Ovary (tissue), 3 donors: Measurements from ENCODE around the gene PHB1.

Experiments used
- EP300 ChIP-seq: sonication (generic); formaldehyde crosslinking; IDR thresholded peaks from one replicate; pipeline ENCODE4 v1.6.1; 2017; ENCODE audit warnings: antibody characterized with exemption
- POLR2A ChIP-seq: fragments of 450-650 bp; IDR thresholded peaks from one replicate; pipeline ENCODE4 v1.6.1; 2017; ENCODE audit warnings: antibody characterized with exemption, mild to moderate bottlenecking, moderate library complexity
- TF ChIP-seq, protein P1 (sequence below), 3 donors: fragments of 450-650 bp in 2 of 3; fragments of 200-600 bp in 1 of 3; IDR thresholded peaks; one replicate each; pipeline versions ENCODE4 v1.5.1 to v1.8.0; 2016 to 2022; ENCODE audit warnings: antibody characterized with exemption in 3 of 3, mild to moderate bottlenecking in 1 of 3
- donor health status: DM: no; HTN: no; CAD: no.

DNA sequence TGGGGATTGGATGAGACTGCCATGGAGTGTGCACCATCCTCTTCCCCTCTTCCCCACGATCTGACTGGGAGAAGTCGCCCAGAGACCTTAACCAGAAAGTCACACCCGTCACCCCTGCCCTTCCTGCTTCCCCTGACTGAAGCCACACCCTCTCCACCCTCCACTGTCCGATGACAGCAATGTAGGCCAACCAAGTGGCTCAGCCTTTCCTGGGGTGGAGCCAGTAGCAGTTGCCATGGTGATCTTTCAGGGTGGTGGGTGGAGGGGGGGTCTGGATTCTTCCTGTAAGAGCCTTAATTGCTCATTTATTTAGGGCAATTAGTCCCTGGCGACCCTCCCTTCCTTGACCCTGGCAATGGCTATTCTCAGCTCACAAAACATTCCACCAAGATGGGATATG lies 37.5 kb upstream of the PHB1 start:
- TF ChIP-seq, protein P1, sequence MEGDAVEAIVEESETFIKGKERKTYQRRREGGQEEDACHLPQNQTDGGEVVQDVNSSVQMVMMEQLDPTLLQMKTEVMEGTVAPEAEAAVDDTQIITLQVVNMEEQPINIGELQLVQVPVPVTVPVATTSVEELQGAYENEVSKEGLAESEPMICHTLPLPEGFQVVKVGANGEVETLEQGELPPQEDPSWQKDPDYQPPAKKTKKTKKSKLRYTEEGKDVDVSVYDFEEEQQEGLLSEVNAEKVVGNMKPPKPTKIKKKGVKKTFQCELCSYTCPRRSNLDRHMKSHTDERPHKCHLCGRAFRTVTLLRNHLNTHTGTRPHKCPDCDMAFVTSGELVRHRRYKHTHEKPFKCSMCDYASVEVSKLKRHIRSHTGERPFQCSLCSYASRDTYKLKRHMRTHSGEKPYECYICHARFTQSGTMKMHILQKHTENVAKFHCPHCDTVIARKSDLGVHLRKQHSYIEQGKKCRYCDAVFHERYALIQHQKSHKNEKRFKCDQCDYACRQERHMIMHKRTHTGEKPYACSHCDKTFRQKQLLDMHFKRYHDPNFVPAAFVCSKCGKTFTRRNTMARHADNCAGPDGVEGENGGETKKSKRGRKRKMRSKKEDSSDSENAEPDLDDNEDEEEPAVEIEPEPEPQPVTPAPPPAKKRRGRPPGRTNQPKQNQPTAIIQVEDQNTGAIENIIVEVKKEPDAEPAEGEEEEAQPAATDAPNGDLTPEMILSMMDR (IDR thresholded peaks at IDR 0.05): no peak
- TF ChIP-seq POLR2A (no peak), EP300 (no peak)
